Measurements from ENCODE around the gene SPO11.

SPO11 gene

GRCh38 chr20:57310821-57311514 lies 18.6 kb upstream of the SPO11 start:
- no peak for DNase-seq (ENCODE audit: low read depth in 4 of 4, low spot score in 1 of 4)

GRCh38 chr20:57312138-57312537 lies 17.5 kb upstream of the SPO11 start:
- DNase-seq (ENCODE audit: low read depth in 4 of 4, low spot score in 1 of 4): no peak

- DNase-seq (ENCODE audit: low read depth in 4 of 4, low spot score in 1 of 4): no peak
These were observed 16.4 kb upstream of the SPO11 start for GRCh38 chr20:57313230-57313629.

- no peak for DNase-seq (ENCODE audit: low read depth in 4 of 4, low spot score in 1 of 4)
These were observed 15.7 kb upstream of the SPO11 start for GRCh38 chr20:57313951-57314350.

GRCh38 chr20:57315083-57315975 lies 14.3 kb upstream of the SPO11 start:
- no peak for DNase-seq (ENCODE audit: low read depth in 4 of 4, low spot score in 1 of 4)

- DNase-seq (ENCODE audit: low read depth in 4 of 4, low spot score in 1 of 4): no peak
These were observed 13.6 kb upstream of the SPO11 start for GRCh38 chr20:57315976-57316480.

GRCh38 chr20:57316795-57317201 lies 12.8 kb upstream of the SPO11 start:
- no peak for DNase-seq (ENCODE audit: low read depth in 4 of 4, low spot score in 1 of 4)

- DNase-seq (ENCODE audit: low read depth in 4 of 4, low spot score in 1 of 4): no peak
These were observed 12.3 kb upstream of the SPO11 start for GRCh38 chr20:57317316-57317788.

- no peak for DNase-seq (ENCODE audit: low read depth in 4 of 4, low spot score in 1 of 4)
These were observed 11.7 kb upstream of the SPO11 start for GRCh38 chr20:57317789-57318371.

GRCh38 chr20:57319584-57319983 lies 10.0 kb upstream of the SPO11 start:
- no peak for DNase-seq (ENCODE audit: low read depth in 4 of 4, low spot score in 1 of 4)

- DNase-seq (ENCODE audit: low read depth in 4 of 4, low spot score in 1 of 4): no peak
These were observed 9.2 kb upstream of the SPO11 start for GRCh38 chr20:57320358-57320757.

- DNase-seq (ENCODE audit: low read depth in 4 of 4, low spot score in 1 of 4): no peak
These were observed 8.5 kb upstream of the SPO11 start for GRCh38 chr20:57321142-57321541.

GRCh38 chr20:57322476-57322875 lies 7.1 kb upstream of the SPO11 start:
- DNase-seq (ENCODE audit: low read depth in 4 of 4, low spot score in 1 of 4): no peak

- no peak for DNase-seq (ENCODE audit: low read depth in 4 of 4, low spot score in 1 of 4)
These were observed 6.6 kb upstream of the SPO11 start for GRCh38 chr20:57323034-57323433.

- no peak for DNase-seq (ENCODE audit: low read depth in 4 of 4, low spot score in 1 of 4)
These were observed 3.8 kb upstream of the SPO11 start for GRCh38 chr20:57325632-57326356.

GRCh38 chr20:57326667-57327455 lies 2.7 kb upstream of the SPO11 start:
- no peak for DNase-seq (ENCODE audit: low read depth in 4 of 4, low spot score in 1 of 4)

- DNase-seq (ENCODE audit: low read depth in 4 of 4, low spot score in 1 of 4): no peak
These were observed 1.8 kb upstream of the SPO11 start for GRCh38 chr20:57327820-57328219.

GRCh38 chr20:57330998-57331397 lies 1.4 kb downstream of the SPO11 start:
- no peak for DNase-seq (ENCODE audit: low read depth in 4 of 4, low spot score in 1 of 4)

- no peak for DNase-seq (ENCODE audit: low read depth in 4 of 4, low spot score in 1 of 4)
These were observed 2.8 kb downstream of the SPO11 start for GRCh38 chr20:57332105-57333089.
